NCI-H1694 (cell line): ENCODE data around the gene PRKG1.

ENCODE experiments used
- DNase-seq: peaks from one replicate; lab custom pipeline; 2025; lab: John Stamatoyannopoulos, UW

Gene PRKG1

GRCh38 chr10:52259426-52259812 lies 1185.1 kb downstream of the PRKG1 start:
- no peak for DNase-seq

- DNase-seq, result no peak
Observed at GRCh38 chr10:52261362-52261761, 1187.1 kb downstream of the PRKG1 start.

- no peak for DNase-seq
Observed at GRCh38 chr10:52265131-52265926, 1191.0 kb downstream of the PRKG1 start.

DNA sequence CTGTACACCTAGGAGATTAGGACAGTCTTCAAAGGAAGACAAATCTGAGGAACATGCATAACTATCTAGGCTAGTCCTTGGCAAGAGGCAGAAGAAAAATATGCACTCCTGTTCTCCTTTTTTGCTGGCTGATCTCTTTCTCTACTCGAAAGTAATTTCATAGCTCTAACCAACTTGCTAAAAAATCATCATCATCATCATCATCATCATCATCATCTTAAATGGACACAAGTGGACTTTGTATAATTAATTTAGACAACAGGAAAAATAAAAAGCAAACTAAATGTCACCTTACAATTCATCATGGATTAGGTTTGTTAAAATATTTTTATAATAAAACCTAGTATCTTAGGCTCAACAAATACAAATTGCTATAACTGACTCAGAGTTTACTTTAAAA lies 1192.6 kb downstream of the PRKG1 start:
- DNase-seq, result no peak

DNA sequence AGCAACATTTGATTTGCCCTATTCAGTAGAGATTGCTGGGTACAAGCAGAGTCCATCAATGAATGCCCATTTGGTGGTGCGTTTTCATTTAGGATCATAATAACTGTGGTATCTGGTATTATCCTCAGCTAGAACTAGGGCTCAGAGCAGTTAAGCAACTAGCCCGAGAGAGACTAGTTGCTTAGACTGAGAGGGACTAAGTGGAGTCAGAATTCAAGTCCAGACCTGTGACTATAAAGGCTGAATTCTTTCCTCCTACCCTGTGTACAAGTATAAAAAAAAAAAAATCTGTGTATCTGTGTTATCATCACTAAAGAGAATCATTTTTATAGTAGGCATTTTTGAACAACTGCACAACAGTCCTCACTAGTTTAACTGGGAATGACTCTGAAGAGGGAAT lies 1194.5 kb downstream of the PRKG1 start:
- no peak for DNase-seq

- no peak for DNase-seq
Observed at GRCh38 chr10:52269233-52269632, 1194.9 kb downstream of the PRKG1 start.

DNA sequence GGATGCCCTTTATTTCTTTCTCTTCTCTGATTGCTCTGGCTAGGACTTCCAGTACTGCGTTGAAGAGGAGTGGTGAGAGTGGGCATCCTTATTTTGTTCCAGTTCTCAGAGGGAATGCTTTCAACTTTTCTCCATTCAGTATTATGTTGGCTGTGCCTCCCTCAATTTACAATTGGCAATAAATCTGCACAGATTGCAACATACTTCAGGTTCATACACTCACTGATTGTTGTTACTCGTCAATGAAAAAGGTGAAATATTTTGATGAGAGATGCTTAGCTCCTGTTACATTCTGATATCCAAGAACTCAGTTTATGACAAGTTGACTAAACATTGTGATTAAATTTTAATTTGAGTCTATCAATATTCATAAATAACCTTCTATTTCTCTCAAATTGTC lies 1201.9 kb downstream of the PRKG1 start:
- no peak for DNase-seq

DNA sequence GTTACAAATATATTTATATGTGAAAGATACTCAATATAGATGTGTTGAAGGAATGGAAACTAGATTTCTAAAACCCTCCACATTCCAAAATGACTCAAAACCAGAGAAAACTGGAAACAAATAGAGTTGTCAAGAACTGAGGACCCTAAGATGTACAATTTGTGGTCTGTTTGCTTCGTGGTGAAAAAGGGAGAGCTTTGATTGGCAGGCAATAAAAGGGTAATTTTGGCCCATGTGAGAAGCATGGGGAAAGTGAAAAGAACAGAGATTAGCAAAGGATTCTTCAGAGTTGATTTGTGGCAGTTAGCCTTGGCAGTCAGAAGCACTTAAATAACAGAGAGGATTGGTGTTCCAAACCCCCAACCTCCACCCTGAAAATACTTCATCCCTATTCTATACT lies 1202.7 kb downstream of the PRKG1 start:
- no peak for DNase-seq

GRCh38 chr10:52279546-52279945 lies 1205.3 kb downstream of the PRKG1 start:
- DNase-seq, result no peak

GRCh38 chr10:52280051-52280450 lies 1205.8 kb downstream of the PRKG1 start:
- no peak for DNase-seq

DNA sequence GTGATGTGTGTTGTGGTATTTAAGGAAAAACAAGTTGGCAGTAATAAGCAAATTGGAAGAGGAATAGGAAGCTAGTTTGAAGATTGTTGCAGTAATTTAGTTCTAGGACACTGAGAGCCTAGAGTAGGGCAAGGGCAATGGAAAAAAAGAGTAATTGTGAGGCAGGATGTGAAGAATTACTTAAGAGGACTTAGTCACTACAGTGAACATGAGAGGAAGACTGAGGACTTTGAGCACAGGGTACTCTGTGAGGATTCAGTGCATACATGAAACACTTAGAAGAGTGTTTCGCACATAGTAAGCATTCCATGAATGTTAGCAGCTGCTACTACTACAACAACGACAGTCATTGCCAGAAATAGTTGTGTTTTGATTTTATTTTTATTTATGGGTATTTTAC lies 1208.9 kb downstream of the PRKG1 start:
- DNase-seq, result no peak

- no peak for DNase-seq
Observed at GRCh38 chr10:52284416-52285013, 1210.2 kb downstream of the PRKG1 start.

DNA sequence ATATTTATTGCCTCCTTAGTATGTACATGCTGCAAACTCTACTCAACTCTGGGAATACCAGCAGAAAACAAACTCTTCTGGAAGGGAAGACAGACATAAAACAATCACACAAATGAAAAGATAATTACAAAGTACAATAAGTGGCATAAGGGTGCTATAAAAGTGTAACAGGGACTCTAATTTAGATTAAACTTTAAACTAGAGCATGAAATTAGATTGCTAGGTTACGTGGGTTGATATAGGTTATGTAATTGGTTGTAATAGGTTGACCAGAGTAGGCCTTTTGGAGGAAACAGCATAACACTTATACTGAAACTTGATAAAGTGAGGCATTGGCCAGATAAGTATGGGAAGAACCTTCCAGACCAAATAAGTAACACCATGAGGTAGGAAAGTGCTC lies 1213.6 kb downstream of the PRKG1 start:
- DNase-seq, result no peak

GRCh38 chr10:52297747-52298146 lies 1223.5 kb downstream of the PRKG1 start:
- no peak for DNase-seq

GRCh38 chr10:52300599-52301277 lies 1226.5 kb downstream of the PRKG1 start:
- DNase-seq, result no peak

DNA sequence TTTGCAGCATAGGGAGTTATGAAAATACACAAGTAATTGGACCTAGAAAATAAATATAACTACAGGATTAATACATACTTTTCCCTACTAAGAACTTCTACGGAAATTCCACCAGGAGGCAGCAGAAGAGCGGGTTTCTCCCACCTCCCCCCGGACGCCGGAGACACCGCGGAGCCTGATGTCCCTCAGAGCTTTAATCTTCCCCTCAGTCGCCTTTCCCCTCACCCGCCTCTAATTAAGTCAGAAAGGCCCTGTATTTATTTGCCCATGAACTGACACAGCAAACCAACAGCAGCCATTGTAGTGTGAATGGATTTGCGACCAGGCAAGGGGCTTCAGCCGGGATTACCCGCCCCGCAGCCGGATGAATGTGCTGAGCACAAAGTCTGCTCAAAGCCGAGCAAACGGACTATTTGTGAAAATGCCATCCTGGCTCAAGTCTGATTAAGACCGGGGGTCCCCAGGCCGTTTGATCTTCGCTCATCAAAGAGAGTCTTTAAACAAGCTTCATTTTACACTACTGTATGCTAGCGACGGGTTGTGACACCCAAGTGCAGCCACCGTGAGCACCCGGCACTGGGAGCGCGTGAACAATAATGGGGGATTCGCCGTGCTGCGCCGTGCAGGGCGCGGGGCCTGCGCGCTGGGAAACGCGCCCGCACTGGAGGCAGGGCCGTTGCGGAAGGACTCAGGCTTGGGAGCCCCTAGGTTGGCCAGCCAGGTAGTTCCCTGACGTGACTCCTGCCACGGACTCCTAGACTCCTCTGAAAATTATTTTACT lies 1234.2 kb downstream of the PRKG1 start:
- no peak for DNase-seq

GRCh38 chr10:52312942-52313255 lies 1238.6 kb downstream of the PRKG1 start:
- DNase-seq, result no peak

DNA sequence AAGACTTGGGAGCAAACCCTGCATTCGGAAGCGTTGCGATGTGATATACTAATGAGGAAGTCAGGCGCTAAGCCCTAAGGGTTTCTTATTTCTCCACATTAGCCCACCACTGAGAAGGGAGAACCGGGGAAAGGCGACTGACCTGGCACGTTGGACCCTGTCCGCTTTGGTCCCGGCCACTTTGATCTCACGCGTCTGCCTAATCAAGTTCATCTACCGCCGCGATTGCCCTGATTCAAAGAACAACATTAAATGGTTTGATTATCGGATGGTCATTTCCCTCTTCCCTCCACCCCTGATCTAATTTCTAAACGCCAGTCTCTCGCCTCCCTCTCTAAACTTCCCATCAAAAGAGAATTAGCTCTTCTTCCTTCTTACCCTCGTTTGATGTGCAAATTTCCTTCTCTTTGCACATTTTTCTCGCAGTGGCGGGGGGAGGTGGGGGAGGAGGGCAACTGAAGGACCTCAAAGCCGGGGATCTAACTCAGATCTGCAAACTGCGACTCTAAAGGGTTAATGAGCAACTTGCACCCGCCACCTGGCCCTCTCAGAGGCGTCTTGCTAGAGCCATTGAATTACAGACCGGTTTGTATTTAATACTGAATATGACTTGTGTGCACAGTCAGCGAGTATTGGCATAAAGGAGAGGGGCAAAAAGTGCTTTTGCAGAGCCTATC lies 1239.1 kb downstream of the PRKG1 start:
- DNase-seq, result no peak

DNA sequence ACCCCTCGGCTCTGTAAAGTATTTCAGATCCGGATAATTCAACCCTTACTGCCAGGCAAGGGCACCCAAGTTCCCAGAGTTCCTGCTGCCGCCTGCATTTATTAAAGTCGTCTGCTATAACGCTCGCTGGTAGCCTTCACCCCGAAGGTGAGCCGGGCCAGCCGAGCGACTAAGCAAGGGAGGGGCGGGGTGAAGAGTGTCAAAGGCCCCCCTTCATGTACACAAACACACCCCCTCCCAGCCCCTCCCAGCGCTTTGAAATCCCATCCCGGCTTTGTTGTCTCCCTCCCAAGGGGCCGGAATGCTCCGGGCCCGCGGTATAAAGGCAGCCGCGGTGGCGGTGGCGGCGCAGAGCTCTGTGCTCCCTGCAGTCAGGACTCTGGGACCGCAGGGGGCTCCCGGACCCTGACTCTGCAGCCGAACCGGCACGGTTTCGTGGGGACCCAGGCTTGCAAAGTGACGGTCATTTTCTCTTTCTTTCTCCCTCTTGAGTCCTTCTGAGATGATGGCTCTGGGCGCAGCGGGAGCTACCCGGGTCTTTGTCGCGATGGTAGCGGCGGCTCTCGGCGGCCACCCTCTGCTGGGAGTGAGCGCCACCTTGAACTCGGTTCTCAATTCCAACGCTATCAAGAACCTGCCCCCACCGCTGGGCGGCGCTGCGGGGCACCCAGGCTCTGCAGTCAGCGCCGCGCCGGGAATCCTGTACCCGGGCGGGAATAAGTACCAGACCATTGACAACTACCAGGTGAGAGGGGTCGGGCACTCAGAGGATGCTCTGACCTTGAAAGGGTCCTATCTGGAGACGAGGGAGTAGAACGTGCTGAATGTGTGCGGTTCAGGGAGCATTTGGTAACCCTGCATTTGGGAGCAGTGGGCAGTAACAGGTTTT lies 1239.9 kb downstream of the PRKG1 start, which contains the start of gene DKK1:
Gene DKK1, plus strand, starts transcription at position 349 of the 889 bp plus-strand sequence. Its CDS starts 154 bp downstream, at position 503.
- no peak for DNase-seq

- no peak for DNase-seq
Observed at GRCh38 chr10:52314822-52315552, 1240.7 kb downstream of the PRKG1 start.
